Left kidney (tissue), 2 donors: Measurements from ENCODE around the gene EPS8L1. TPM values are rescaled to one million over a fixed set of nuclear protein-coding genes. Genes with fewer than 3 reads are reported as not detected.
A peak's percentile ranks its signal among the peaks of the same experiment; 100 is the strongest.
"Not testable (repeated sequence)": the region's sequence is repeated elsewhere in the genome, so short reads cannot be mapped to it uniquely, and the experiment has no call there.

Experiments
- DNase-seq: peaks from one replicate; pipeline ENCODE4 v3.0.0-alpha.2; 2013
- polyA plus RNA-seq: library from polyadenylated mRNA; unstranded; fragments of 120-200 nt; gene quantifications from one replicate; pipeline ENCODE4 v1.2.1, GENCODE V29; 2013; ENCODE audit not compliant: insufficient read length

The EPS8L1 gene
- polyA plus RNA-seq, 1 donor, result 56.7 TPM

GRCh38 chr19:55048446-55048845, 27.2 kb upstream of the EPS8L1 start:
- DNase-seq, result no peak

GRCh38 chr19:55050749-55051532, 24.7 kb upstream of the EPS8L1 start:
- DNase-seq, result no peak

- no peak for DNase-seq
These were observed 21.9 kb upstream of the EPS8L1 start for GRCh38 chr19:55053735-55054134.

- no peak for DNase-seq
These were observed 18.8 kb upstream of the EPS8L1 start for GRCh38 chr19:55056827-55057226.

GRCh38 chr19:55058781-55059610, 16.7 kb upstream of the EPS8L1 start:
- no peak for DNase-seq

GRCh38 chr19:55060287-55060686, 15.4 kb upstream of the EPS8L1 start:
- DNase-seq, result not testable (repeated sequence)

- DNase-seq, result peak; percentile 90
These were observed 12.8 kb upstream of the EPS8L1 start, which contains the start of gene RDH13 for GRCh38 chr19:55062735-55063491. TSS of gene RDH13 (minus strand) at chr19:55063148. CDS start at chr19:55063032, 116 bp downstream.

GRCh38 chr19:55063492-55063843, 12.2 kb upstream of the EPS8L1 start:
- DNase-seq, result no peak

- DNase-seq, result not testable (repeated sequence)
These were observed 10.2 kb upstream of the EPS8L1 start for GRCh38 chr19:55065516-55065915.

- no peak for DNase-seq
These were observed 9.5 kb upstream of the EPS8L1 start for GRCh38 chr19:55066107-55066709.

GRCh38 chr19:55067869-55068268, 7.8 kb upstream of the EPS8L1 start:
- DNase-seq, result no peak

GRCh38 chr19:55068950-55069864, 6.5 kb upstream of the EPS8L1 start:
- no peak for DNase-seq

GRCh38 chr19:55069865-55070197, 5.8 kb upstream of the EPS8L1 start:
- no peak for DNase-seq

GRCh38 chr19:55070466-55071128, 5.1 kb upstream of the EPS8L1 start:
- no peak for DNase-seq

GRCh38 chr19:55071129-55071502, 4.6 kb upstream of the EPS8L1 start:
- no peak for DNase-seq

- DNase-seq, result no peak
These were observed 3.8 kb upstream of the EPS8L1 start for GRCh38 chr19:55071913-55072312.

- DNase-seq, result no peak
These were observed 652 bp downstream of the EPS8L1 start for GRCh38 chr19:55076321-55076720.

- no peak for DNase-seq
These were observed 1.4 kb downstream of the EPS8L1 start for GRCh38 chr19:55077106-55077505.

GRCh38 chr19:55078996-55079395, 3.3 kb downstream of the EPS8L1 start:
- DNase-seq, result no peak

GRCh38 chr19:55079400-55080038, 3.9 kb downstream of the EPS8L1 start:
- DNase-seq, result no peak
